22Rv1 (cell line): ENCODE data around the gene IL1RL2.

Source experiments
- ZFX ChIP-seq: fragments of 450-650 bp; IDR thresholded peaks from 2 replicates; pipeline ENCODE4 v1.6.1; 2017; ENCODE audit warnings: antibody characterized with exemption, borderline replicate concordance
- TF ChIP-seq, protein P1 (sequence below): fragments of 450-650 bp; IDR thresholded peaks from 2 replicates; pipeline ENCODE4 v1.5.1; 2017; ENCODE audit warnings: mild to moderate bottlenecking

- TF ChIP-seq, protein P1, sequence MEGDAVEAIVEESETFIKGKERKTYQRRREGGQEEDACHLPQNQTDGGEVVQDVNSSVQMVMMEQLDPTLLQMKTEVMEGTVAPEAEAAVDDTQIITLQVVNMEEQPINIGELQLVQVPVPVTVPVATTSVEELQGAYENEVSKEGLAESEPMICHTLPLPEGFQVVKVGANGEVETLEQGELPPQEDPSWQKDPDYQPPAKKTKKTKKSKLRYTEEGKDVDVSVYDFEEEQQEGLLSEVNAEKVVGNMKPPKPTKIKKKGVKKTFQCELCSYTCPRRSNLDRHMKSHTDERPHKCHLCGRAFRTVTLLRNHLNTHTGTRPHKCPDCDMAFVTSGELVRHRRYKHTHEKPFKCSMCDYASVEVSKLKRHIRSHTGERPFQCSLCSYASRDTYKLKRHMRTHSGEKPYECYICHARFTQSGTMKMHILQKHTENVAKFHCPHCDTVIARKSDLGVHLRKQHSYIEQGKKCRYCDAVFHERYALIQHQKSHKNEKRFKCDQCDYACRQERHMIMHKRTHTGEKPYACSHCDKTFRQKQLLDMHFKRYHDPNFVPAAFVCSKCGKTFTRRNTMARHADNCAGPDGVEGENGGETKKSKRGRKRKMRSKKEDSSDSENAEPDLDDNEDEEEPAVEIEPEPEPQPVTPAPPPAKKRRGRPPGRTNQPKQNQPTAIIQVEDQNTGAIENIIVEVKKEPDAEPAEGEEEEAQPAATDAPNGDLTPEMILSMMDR, result no peak
- no peak for TF ChIP-seq ZFX
These were observed 38.9 kb upstream of the IL1RL2 start for GRCh38 chr2:102147935-102148334.
